Skeletal muscle tissue (tissue), 4 donors: ENCODE data around the gene ANKH. TPM values are rescaled to one million over a fixed set of nuclear protein-coding genes. Genes with fewer than 3 reads are reported as not detected.
A peak's percentile ranks its signal among the peaks of the same experiment; 100 is the strongest.
"Not testable (repeated sequence)": the region's sequence is repeated elsewhere in the genome, so short reads cannot be mapped to it uniquely, and the experiment has no call there.

ENCODE experiments used
- H3K27ac ChIP-seq: one replicate; pipeline ENCODE4 v1.7.0; 2013; ENCODE audit warnings: mild to moderate bottlenecking, low read depth, low read length, inconsistent platforms
- H3K27me3 ChIP-seq, 3 donors: one replicate each; pipeline ENCODE4 v1.7.0; 2013; ENCODE audit warnings: low read length in 3 of 3; ENCODE audit not compliant: control insufficient read depth in 3 of 3, insufficient read depth in 3 of 3
- H3K36me3 ChIP-seq, 3 donors: one replicate each; pipeline ENCODE4 v1.7.0; 2013; ENCODE audit warnings: low read length in 3 of 3; ENCODE audit not compliant: control insufficient read depth in 3 of 3, insufficient read depth in 3 of 3
- H3K4me1 ChIP-seq, 3 donors: one replicate each; pipeline ENCODE4 v1.7.0; 2013; ENCODE audit warnings: low read length in 3 of 3, mild to moderate bottlenecking in 3 of 3; ENCODE audit not compliant: control insufficient read depth in 3 of 3, insufficient read depth in 3 of 3
- H3K4me3 ChIP-seq, 3 donors: one replicate each; pipeline ENCODE4 v1.7.0; 2013; ENCODE audit warnings: low read length in 3 of 3
- H3K9ac ChIP-seq, 3 donors: one replicate each; pipeline ENCODE4 v1.7.0; 2013; ENCODE audit warnings: low read length in 3 of 3, mild to moderate bottlenecking in 3 of 3, moderate library complexity in 2 of 3, low read depth in 1 of 3
- H3K9me3 ChIP-seq, 3 donors: one replicate each; pipeline ENCODE4 v1.7.0; 2013; ENCODE audit warnings: low read length in 3 of 3; ENCODE audit not compliant: control insufficient read depth in 3 of 3
- total RNA-seq: library from RNA; depleted of rRNA; stranded (reverse); fragments of >200 nt; gene quantifications from one replicate; pipeline ENCODE4 v1.2.3, GENCODE V29; 2014
- donor health status: Osteomylitis.

Gene ANKH
- 13.0 TPM for total RNA-seq

DNA sequence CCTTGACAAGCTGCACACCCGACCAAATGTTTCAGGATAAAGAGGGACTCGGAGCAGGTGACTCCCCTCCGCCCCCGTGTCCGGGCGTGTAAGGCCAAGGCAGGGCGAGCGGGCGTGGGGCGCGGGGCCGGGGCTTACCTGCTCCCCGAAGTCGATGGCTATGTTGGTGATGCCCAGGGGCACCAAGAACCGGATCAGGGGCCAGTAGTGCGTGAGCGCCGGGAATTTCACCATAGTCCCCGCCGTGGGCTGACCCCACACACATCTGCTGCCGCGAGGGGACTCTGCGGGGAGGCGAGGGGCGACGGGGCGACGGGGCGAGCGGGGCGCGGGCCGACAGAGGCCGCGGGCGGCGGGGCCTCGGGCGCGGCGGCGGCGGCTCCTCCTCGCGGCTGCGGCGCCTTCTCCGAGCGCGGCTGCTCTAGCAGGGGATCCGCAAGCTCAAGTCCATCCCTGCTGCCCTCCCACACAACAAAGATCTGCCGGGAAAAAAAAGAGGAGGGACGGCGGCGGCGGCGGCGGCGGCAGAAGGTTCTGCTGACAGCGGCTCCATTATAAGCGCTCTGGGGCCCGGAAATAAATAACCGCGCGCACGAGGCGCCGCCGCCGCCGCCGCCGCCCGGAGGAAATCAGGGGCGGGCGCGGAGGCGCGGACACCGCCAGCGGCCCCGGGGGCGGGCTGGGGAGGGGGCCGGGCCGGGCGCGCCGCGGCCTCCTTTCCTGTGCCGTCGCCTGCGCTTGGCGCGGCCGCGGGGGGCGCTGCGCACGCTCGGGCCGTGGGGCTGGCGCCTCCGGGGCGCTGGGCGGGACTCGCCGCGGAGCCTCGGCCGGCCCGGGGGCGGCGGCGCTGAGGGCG, at the start of gene ANKH:
TSS of gene ANKH (minus strand) at position 565 of the 856 bp plus-strand sequence. CDS start at position 234, 331 bp downstream.
- no peaks in the 10 kb centered on the region for H3K27me3 ChIP-seq
- H3K9me3 ChIP-seq, result no peaks in the 10 kb centered on the region
- peak within 1 kb of the TSS; percentile 84 to 92 (median 88) for H3K9ac ChIP-seq
- H3K36me3 ChIP-seq, result no peaks in the 10 kb centered on the region
- peak within 1 kb of the TSS; percentile 90 for H3K27ac ChIP-seq
- peaks cover 17 to 18% (median 17%) of the 10 kb centered on the region in 3 donors for H3K4me1 ChIP-seq
- peak within 1 kb of the TSS; percentile 82 to 90 (median 89) for H3K4me3 ChIP-seq

DNA sequence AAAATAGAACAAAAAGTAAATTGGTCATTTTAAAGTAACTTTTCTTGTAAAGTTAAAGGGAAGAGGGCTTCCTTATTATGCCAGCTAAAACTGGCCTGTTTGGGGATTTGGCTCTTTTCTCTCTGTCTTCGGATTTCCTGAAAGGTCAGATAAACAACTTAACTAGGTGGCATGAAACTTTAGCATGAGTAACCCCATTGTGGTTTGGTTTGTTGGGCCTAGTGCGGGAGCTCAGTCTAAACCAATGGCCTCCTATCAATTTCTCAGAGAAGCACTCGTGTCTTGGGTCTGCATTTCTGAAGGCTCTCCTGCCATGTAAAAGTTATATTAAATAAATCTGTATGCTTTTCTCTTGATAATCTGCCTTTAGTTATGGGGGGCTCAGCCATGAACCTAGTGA, 48.5 kb upstream of the ANKH start:
- no peaks in the 10 kb centered on the region for H3K9me3 ChIP-seq
- no peak overlapping the region for H3K27ac ChIP-seq
- no peaks in the 10 kb centered on the region for H3K4me1 ChIP-seq
- H3K27me3 ChIP-seq, result no peaks in the 10 kb centered on the region
- H3K9ac ChIP-seq, result no peak overlapping the region
- no peaks in the 10 kb centered on the region for H3K36me3 ChIP-seq
- no peak overlapping the region for H3K4me3 ChIP-seq

GRCh38 chr5:14919106-14919505, 47.5 kb upstream of the ANKH start:
- not testable (repeated sequence) for H3K9me3 ChIP-seq, H3K36me3 ChIP-seq, H3K27ac ChIP-seq, H3K27me3 ChIP-seq, H3K4me3 ChIP-seq, H3K4me1 ChIP-seq, H3K9ac ChIP-seq

DNA sequence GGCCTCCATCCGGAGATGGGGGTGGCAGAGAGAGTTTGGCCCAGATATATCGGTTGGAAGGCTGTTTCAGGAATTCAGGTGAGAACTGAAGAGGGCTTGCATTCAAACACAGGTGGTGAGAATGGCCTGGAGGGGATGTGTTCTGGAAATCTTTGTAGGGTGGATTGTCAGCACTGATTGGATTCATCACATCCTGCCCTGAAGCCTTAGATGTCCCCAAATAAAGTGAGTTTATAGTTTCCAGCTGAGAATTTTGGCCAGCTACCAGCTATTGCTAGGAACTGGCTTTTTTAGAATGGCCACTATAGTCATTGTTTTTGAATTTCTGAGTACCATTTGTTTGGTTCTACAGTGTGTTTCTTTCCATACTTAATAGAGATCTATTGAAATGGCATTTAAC, 46.1 kb upstream of the ANKH start:
- H3K9ac ChIP-seq, result no peak overlapping the region
- no peaks in the 10 kb centered on the region for H3K36me3 ChIP-seq
- H3K4me1 ChIP-seq, result no peaks in the 10 kb centered on the region
- H3K4me3 ChIP-seq, result no peak overlapping the region
- H3K9me3 ChIP-seq, result no peaks in the 10 kb centered on the region
- H3K27ac ChIP-seq, result no peak overlapping the region
- no peaks in the 10 kb centered on the region for H3K27me3 ChIP-seq

DNA sequence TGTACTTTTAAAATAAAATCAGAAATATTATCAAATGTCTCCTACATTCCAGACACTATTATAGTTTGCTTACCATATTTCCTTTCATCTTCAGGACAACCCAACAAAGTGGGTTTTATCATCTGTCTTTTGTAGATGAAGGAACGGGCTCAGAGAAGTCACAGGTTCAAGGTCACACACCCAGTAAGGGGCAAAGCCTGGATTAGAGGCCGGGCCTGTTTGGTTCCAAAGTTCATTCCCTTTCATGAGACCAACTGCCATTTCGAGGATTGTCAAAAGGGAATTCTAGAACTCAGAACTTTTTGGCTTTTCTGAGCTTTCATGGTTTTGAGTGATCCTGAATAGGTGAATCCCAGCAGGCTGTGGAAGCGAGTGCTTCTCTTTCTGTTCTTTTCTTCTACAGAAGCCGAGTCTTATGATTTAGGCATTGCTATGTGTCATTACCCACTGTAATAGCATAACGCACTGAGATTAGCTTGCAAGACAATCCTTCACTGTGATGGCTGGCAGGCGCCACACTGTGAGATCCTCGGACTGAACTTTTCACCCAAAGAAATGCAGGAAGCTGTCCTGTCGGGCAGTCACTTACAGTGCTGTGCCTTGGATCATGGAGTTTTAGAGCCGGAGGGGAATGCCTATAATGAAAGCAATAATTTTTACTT, 43.8 kb upstream of the ANKH start:
- Histone ChIP-seq H3K27ac (no peak overlapping the region), H3K9me3 (no peaks in the 10 kb centered on the region), H3K4me1 (no peaks in the 10 kb centered on the region), H3K9ac (no peak overlapping the region), H3K36me3 (no peaks in the 10 kb centered on the region), H3K27me3 (no peaks in the 10 kb centered on the region), H3K4me3 (no peak overlapping the region)

DNA sequence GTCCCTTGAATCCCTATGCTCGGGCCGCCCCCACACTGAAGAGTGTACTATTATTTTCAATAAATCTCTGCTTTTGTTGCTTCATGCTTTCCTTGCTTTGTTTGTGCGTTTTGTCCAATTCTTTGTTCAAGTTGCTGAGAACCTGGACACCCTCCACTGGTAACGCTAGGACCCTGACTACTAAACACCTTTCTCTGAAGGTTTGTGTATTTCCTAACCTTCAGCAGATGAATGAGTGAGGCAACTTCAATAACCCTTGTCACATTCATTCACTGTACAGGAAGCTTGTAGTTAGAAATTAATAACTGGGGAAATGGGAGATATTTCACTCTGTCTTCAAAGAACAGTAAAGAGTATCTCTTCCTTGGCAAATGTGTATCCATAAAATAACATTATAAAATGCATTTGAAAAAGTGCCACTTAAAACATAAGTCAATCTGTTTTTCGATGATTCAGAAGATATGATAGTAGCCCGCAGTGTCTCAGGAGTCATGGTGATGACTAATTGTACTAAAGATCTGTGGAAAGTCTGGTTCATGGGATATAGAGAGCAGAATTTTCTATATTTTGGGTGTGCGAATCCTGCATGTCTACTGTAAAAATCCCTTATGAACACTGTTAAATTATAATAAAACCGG, 43.2 kb upstream of the ANKH start:
- H3K9me3 ChIP-seq, result no peaks in the 10 kb centered on the region
- H3K4me1 ChIP-seq, result no peaks in the 10 kb centered on the region
- H3K9ac ChIP-seq, result no peak overlapping the region
- no peak overlapping the region for H3K4me3 ChIP-seq
- H3K36me3 ChIP-seq, result no peaks in the 10 kb centered on the region
- no peak overlapping the region for H3K27ac ChIP-seq
- no peaks in the 10 kb centered on the region for H3K27me3 ChIP-seq

GRCh38 chr5:14914193-14914592, 42.6 kb upstream of the ANKH start:
- no peaks in the 10 kb centered on the region for H3K9me3 ChIP-seq
- H3K4me1 ChIP-seq, result no peaks in the 10 kb centered on the region
- no peak overlapping the region for H3K4me3 ChIP-seq
- H3K9ac ChIP-seq, result no peak overlapping the region
- no peak overlapping the region for H3K27ac ChIP-seq
- H3K27me3 ChIP-seq, result no peaks in the 10 kb centered on the region
- H3K36me3 ChIP-seq, result no peaks in the 10 kb centered on the region

DNA sequence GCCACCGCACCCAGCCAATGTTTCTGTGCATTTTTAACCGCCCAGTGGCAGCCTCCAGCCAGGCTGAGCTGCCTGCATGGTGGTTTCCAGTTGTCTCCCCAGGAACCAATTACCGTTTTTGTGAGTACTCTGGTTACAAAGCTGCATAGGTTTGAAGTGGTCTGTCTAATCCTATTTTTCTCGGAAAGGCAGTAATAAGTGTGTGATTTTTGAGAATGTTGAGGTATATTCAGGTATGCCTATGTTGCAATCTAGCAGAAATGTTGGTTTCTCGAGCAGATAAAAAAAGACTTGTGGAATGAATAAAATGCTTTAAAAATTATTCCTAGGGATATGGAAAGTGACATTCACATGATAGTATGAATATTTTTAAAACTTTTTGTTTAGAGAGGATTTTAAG, 41.5 kb upstream of the ANKH start:
- Histone ChIP-seq H3K36me3 (no peaks in the 10 kb centered on the region), H3K9me3 (no peaks in the 10 kb centered on the region), H3K27me3 (no peaks in the 10 kb centered on the region), H3K27ac (no peak overlapping the region), H3K4me1 (no peaks in the 10 kb centered on the region), H3K4me3 (no peak overlapping the region), H3K9ac (no peak overlapping the region)

- Histone ChIP-seq H3K9ac (no peak overlapping the region), H3K36me3 (no peaks in the 10 kb centered on the region), H3K9me3 (no peaks in the 10 kb centered on the region), H3K27me3 (no peaks in the 10 kb centered on the region), H3K27ac (no peak overlapping the region), H3K4me3 (no peak overlapping the region), H3K4me1 (no peaks in the 10 kb centered on the region)
Measured at GRCh38 chr5:14912206-14912605, 40.6 kb upstream of the ANKH start.

DNA sequence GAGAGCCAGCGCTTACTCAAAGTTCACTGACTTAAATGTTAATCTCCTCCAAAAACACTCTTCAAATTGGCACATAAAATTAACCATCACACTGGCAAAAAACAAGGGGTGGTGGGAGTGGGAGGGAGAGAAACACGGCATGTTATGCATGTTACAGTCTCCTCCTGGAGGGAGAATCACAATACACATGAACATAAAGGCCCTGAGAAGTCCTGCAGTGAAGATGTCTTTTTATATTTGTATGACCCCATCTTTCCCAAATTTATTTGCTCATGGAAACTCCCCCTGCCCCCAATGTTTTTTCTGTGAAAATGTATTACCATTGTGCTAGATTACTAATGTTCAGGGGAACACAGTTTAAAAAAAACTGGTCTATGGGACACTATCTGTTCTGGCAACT, 37.8 kb upstream of the ANKH start:
- no peaks in the 10 kb centered on the region for H3K36me3 ChIP-seq
- no peaks in the 10 kb centered on the region for H3K27me3 ChIP-seq
- no peaks in the 10 kb centered on the region for H3K9me3 ChIP-seq
- H3K4me3 ChIP-seq, result no peak overlapping the region
- no peak overlapping the region for H3K9ac ChIP-seq
- H3K27ac ChIP-seq, result no peak overlapping the region
- H3K4me1 ChIP-seq, result no peaks in the 10 kb centered on the region
